Panc1 (cell line): ENCODE results near the gene MORN1. TPM values are rescaled to one million over a fixed set of nuclear protein-coding genes. Genes with fewer than 3 reads are reported as not detected.

Experiments used
- ATAC-seq: fragments of 200-7000 bp; cut with Tn5 transposase; 2 replicates; pipeline ENCODE4 v1.9.1; 2020; ENCODE audit warnings: mild to moderate bottlenecking, moderate library complexity
- BruUV-seq: library from RNA; stranded (reverse); fragments of 400-500 nt; replicated peaks from 2 replicates; lab custom pipeline; 2021; lab: Mats Ljungman, UMichigan
- CTCF ChIA-PET: fragments of 300-600 bp; sonication (Branson Sonifier 250); formaldehyde crosslinking; loops from one replicate; lab custom pipeline; 2022; ENCODE audit warnings: antibody characterized with exemption; lab: Charles Lee
- POLR2A ChIA-PET: fragments of 300-600 bp; sonication (Branson Sonifier 250); formaldehyde crosslinking; loops from one replicate; lab custom pipeline; 2022; ENCODE audit warnings: antibody characterized with exemption; lab: Charles Lee
- DNase-seq: peaks from one replicate; pipeline ENCODE4 v3.0.0-alpha.2; 2010; ENCODE audit warnings: low read depth, low spot score
- H3K27ac ChIP-seq: 2 replicates; pipeline ENCODE4 v1.5.1; 2011; ENCODE audit warnings: mild to moderate bottlenecking, low read length, inconsistent platforms
- H3K27me3 ChIP-seq: fragments of 200-500 bp; sonication (Bioruptor generic); 2 replicates; pipeline ENCODE4 v1.6.0; 2014; ENCODE audit warnings: low read length, inconsistent platforms; ENCODE audit not compliant: control insufficient read depth, insufficient read depth
- H3K36me3 ChIP-seq: fragments of 200-500 bp; sonication (Bioruptor generic); 2 replicates; pipeline ENCODE4 v1.5.1; 2014; ENCODE audit warnings: inconsistent platforms, mild to moderate bottlenecking, low read length, moderate library complexity; ENCODE audit not compliant: control insufficient read depth, insufficient read depth
- H3K4me1 ChIP-seq: 2 replicates; pipeline ENCODE4 v1.5.1; 2011; ENCODE audit warnings: inconsistent platforms, mild to moderate bottlenecking, low read length, moderate library complexity; ENCODE audit not compliant: control insufficient read depth, insufficient read depth
- H3K4me3 ChIP-seq, 2 experiments: 2 replicates each; pipeline ENCODE4 v1.5.1; 2011 to 2012; ENCODE audit warnings: low read depth in 2 of 2, low read length in 2 of 2, mild to moderate bottlenecking in 2 of 2, inconsistent platforms in 1 of 2, moderate library complexity in 1 of 2
- H3K9me3 ChIP-seq: fragments of 200-500 bp; sonication (Bioruptor generic); 2 replicates; pipeline ENCODE4 v1.5.1; 2014; ENCODE audit warnings: low read depth, mild to moderate bottlenecking, inconsistent platforms, low read length, moderate library complexity; ENCODE audit not compliant: control insufficient read depth, insufficient read depth
- CTCF ChIP-seq: fragments of 450-650 bp; IDR thresholded peaks from 2 replicates; pipeline ENCODE4 v1.5.1; 2017; ENCODE audit warnings: mild to moderate bottlenecking
- POLR2AphosphoS5 ChIP-seq: IDR thresholded peaks from 2 replicates; pipeline ENCODE4 v1.6.1; 2012; ENCODE audit warnings: mild to moderate bottlenecking, low read depth, low read length, moderate library complexity
- REST ChIP-seq, 2 experiments: IDR thresholded peaks; 2 replicates each; pipeline ENCODE4 v1.6.1; 2011 to 2012; ENCODE audit warnings: low read depth in 2 of 2, control low read depth in 1 of 2, low read length in 1 of 2, mild to moderate bottlenecking in 1 of 2, moderate library complexity in 1 of 2; ENCODE audit not compliant: insufficient read depth in 1 of 2
- SIN3A ChIP-seq: IDR thresholded peaks from 2 replicates; pipeline ENCODE4 v1.6.1; 2012; ENCODE audit warnings: low read depth, mild to moderate bottlenecking, low read length, moderate library complexity, borderline replicate concordance; ENCODE audit not compliant: insufficient read depth
- TCF7L2 ChIP-seq: IDR thresholded peaks from 2 replicates; pipeline ENCODE4 v1.6.1; 2011; ENCODE audit warnings: mild to moderate bottlenecking, low read depth, low read length, inconsistent platforms
- in situ Hi-C: cut with HindIII; loops from 2 replicates; pipeline ENCODE4 v1.10.0; 2016; ENCODE audit warnings: low sequenced_read_pairs, low pct_unique_long_range_greater_than_20kb
- intact Hi-C: fragments of 100-400 bp; cut with micrococcal nuclease; formaldehyde crosslinking; loops from one replicate; pipeline ENCODE4 v1.10.0; 2022; ENCODE audit not compliant: unreplicated experiment
- total RNA-seq: library from RNA; stranded (reverse); gene quantifications from one replicate; pipeline ENCODE4 v1.2.1, GENCODE V29; 2021; ENCODE audit not compliant: unreplicated experiment

The MORN1 gene
- total RNA-seq, 1 experiment from 2014 or later, result 21.3 TPM

GRCh38 chr1:2294725-2295078 is 96.7 kb downstream of the MORN1 start:
- Histone ChIP-seq H3K4me1 (peaks cover 9% of the 10 kb centered on the region), H3K27ac (no peak overlapping the region), H3K9me3 (no peaks in the 10 kb centered on the region), H3K4me3 (no peak overlapping the region), H3K27me3 (no peaks in the 10 kb centered on the region), H3K36me3 (no peaks in the 10 kb centered on the region)
- no peak for ATAC-seq
- TF ChIP-seq REST (IDR thresholded peaks at IDR 0.05; ENCODE audit: insufficient read depth in 1 of 2, low read depth in 2 of 2, low read length in 1 of 2) (no peak), POLR2AphosphoS5 (no peak), CTCF (no peak), TCF7L2 (no peak), SIN3A (no peak)
- ChIA-PET CTCF (no interaction called here), POLR2A (interaction anchor here (0.6 kb wide), 1 partner anchor 15 kb away, joined by 3 read pairs; no protein-coding TSS in a partner anchor)
- intact Hi-C loops (no loop called here), in situ Hi-C loops (no loop called here)
- no peak for DNase-seq
- no TSS peak for BruUV-seq

GRCh38 chr1:2294033-2294724 is 97.2 kb downstream of the MORN1 start:
- H3K4me3 ChIP-seq, result no peak overlapping the region
- BruUV-seq, result no TSS peak
- ChIA-PET POLR2A (interaction anchor here (0.6 kb wide), 1 partner anchor 16 kb away, joined by 3 read pairs; no protein-coding TSS in a partner anchor), CTCF (no interaction called here)
- H3K4me1 ChIP-seq, result peaks cover 11% of the 10 kb centered on the region
- TF ChIP-seq SIN3A (no peak), REST (IDR thresholded peaks at IDR 0.05; ENCODE audit: insufficient read depth in 1 of 2, low read depth in 2 of 2, low read length in 1 of 2) (no peak), CTCF (no peak), TCF7L2 (no peak), POLR2AphosphoS5 (no peak)
- no peak for DNase-seq
- intact Hi-C loops, result no loop called here
- ATAC-seq, result no peak
- in situ Hi-C loops, result no loop called here
- H3K36me3 ChIP-seq, result no peaks in the 10 kb centered on the region
- H3K9me3 ChIP-seq, result no peaks in the 10 kb centered on the region
- no peaks in the 10 kb centered on the region for H3K27me3 ChIP-seq
- H3K27ac ChIP-seq, result no peak overlapping the region
